HG03139 (cell line): ENCODE results near the gene PMIS2.

Source experiments
- ATAC-seq: cut with Tn5 transposase; IDR thresholded peaks from one replicate; pipeline ENCODE4 v1.9.1; 2021; ENCODE audit not compliant: unreplicated experiment

Gene PMIS2

GRCh38 chr19:35556025-35556590 is 29.9 kb upstream of the PMIS2 start:
- no peak for ATAC-seq

DNA sequence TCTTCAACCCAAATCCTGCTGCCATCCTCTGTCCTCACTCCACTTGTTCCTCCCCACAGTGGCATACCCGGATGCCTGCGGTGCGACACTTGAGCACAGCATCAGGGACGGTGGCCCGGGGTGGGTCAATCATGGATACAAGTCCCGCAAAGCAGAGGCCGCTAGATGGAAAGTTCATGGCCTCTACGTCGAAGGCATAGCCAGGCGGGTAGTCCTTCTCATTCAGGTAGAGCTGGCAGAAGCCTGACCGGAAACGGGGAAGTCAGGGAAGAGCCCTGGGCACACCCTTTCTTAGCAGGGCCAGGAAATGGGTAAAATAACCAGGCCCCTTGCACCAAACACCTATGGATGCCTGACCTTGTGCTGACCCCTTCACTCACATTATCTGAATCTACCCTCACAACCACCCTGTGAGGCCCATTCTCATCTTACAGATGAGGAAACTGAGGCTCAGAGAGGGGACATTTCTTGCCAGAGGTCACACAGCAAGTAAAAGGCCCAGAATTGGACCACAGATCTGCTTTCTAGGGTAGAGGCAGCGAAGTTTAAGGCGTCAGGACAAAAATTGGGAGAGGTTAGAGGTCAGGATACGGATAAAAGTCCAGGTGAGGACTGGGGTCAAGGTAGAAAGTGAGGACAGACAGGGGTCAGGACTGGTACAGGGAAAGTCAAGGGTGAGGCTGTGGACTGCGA is 29.0 kb upstream of the PMIS2 start:
- ATAC-seq = no peak

GRCh38 chr19:35557539-35558399 is 28.2 kb upstream of the PMIS2 start:
- no peak for ATAC-seq

DNA sequence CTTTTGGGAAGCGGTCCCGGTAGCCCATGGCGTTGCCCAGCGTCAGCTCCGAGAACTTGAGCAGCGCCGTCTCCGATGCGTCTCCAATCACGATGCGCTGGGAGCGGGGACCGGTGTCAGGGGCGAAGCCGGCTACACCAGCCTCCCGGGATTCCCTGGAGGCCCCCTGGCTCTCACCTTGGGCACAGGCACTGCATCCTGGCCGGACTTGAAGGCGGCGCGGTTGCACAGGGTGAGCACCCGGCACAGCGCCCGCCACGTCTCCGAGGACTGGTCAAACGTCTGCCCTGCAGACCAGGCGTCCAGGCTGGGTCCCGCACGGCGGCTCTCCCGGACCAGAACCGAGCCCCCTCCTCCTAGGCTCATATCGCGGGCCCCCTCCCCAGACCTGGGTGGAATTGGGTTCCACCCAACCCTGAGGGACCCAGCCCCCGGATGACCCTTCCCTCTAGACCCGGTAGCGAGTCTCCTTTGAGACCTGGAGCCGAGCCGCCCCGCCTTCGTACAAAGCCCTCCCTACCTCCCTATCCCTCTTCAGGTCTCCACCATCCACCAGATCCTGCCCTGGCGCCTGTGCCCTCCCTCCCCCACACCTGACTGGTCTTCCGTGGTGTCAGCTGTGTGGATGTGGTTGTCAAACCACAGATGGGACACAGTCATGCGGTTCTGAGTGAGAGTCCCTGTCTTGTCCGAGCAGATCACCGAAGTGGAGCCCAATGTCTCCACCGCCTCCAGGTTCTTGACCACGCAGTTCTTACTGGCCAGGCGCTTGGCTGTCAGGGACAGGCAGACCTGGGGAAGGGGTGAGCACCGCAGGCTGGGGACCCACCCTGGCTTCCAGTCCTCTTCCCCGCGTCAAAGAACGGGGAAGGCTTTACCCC is 27.3 kb upstream of the PMIS2 start:
- ATAC-seq = no peak

- no peak for ATAC-seq
Measured at GRCh38 chr19:35559281-35559659, 26.7 kb upstream of the PMIS2 start.

GRCh38 chr19:35559781-35560180 is 26.2 kb upstream of the PMIS2 start:
- ATAC-seq = no peak

- ATAC-seq = no peak
Measured at GRCh38 chr19:35560271-35560670, 25.7 kb upstream of the PMIS2 start.

DNA sequence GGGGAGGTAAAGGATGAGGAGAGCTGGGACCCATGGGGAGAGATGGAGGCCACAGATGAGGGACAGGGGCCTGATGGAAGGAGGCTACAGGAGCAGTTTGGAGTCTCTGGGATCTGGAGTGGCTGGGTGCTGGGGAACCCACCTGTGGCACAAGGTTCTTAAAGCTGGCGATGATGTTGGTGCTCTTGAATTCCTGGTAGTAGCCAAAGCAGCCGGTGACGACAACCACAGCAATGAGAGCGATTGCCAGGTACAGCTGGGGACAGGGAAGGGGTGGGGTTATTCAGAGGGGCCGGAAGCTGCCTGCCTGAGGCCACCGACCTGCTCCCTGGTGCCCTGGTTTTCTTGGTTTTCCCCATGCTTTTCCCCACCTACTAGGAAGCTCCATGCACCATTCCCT is 25.3 kb upstream of the PMIS2 start:
- ATAC-seq = no peak

- no peak for ATAC-seq
Measured at GRCh38 chr19:35561436-35561835, 24.5 kb upstream of the PMIS2 start.

DNA sequence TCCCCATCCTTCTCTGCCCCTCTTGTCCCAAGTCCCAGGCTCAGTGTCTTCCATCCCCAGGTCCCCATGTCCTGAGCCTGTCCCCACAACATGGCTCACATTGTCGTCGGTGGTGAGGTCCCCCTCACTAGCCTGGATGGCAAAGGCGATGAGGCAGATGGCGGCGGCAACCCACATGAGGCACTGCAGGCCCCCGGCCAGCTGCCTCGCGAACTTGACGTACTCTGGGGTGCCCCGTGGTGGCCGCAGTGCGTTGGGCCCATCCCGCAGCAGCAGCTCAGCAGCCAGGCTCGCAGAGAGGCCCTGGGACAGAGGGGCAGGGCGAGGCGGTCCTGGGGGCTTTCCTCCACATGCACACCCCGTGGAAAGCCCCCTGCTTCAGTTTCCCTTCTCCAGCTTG is 23.6 kb upstream of the PMIS2 start:
- ATAC-seq = no peak

GRCh38 chr19:35562776-35563175 is 23.2 kb upstream of the PMIS2 start:
- ATAC-seq = no peak

- no peak for ATAC-seq
Measured at GRCh38 chr19:35563207-35563829, 22.7 kb upstream of the PMIS2 start, which contains the start of gene ATP4A. ATP4A (minus strand) TSS chr19:35563658; CDS start chr19:35563629, 29 bp downstream.

DNA sequence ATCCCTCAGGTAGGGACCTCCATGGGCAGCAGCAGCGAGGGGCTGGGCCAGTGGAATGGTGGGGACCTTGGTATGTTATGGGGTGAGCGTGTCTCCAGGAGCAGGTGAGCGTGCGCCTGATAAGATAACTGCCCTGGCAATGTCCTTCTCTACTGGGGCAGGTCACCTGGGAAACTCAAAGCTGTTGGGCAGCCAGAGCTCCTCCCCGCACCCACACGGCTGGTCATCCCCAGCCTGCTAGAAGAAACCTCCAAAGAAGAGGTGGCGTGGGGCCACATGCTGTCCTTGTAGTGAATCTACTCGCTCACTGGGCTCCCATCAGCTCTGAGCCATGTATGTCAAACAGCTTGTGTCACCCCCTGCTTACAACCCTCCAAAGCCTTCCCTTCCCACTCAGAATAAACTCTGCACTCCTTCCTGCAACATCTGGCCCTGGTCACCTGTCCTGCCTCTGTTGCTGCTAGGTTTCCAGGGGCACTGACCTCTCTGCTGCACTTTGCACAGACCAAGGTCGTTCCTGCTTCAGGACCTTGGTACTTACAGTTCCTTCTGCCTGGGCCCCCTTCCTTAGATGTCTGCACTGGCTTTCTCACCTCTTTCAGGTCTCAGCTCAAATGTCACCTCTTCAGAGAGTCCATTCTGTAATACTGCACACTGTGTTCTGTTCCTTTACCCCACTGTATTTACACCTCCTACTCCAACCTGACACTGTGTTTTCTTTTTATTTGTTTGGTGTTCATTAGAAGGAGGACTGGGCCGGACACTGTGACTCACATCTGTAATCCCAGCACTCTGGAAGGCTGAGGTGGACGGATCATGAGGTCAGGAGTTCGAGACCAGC is 20.7 kb upstream of the PMIS2 start:
- no peak for ATAC-seq

DNA sequence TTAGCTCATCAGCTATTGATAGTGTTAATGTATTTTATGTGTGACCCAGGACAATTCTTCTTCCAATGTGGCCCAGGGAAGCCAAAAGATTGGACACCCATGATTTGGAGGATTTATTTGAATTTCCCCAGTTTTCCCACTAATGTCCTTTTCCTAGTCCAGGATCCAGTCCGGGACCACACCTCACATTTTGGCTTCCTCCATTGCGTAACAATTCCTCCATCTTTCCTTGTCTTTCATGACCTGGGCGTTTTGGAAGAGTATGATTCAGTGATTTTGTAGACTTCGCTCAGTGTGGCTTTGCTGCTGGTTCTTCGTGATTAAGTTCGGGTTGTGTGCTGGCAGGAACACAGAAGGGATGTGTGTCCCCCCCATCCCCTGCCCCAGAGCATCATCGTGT is 19.2 kb upstream of the PMIS2 start:
- no peak for ATAC-seq

DNA sequence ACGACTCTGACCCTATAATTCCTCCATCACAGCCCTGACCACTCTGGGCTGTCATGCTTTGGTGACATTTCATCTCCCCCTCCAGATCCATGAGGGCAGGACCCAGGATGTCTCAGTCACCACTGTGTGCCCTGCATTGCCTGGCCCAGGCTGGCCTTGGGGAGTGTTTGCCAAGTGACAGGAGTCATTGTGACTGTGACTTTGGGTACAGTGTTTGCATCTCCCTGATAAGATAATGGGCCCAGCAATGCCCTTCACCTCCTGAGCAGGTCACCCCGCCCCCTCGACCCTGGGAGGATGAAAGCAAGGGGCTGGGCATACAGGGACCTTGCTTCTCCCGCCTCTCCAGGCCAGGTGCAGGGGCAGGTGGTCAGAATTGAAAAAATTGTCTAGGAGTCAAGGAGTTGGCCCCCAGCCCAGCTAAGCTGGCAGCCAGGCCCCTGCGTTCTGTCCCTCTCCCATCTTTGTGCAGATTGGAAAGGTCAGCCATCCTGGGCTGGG is 16.6 kb upstream of the PMIS2 start:
- ATAC-seq = no peak

- no peak for ATAC-seq
Measured at GRCh38 chr19:35571406-35571965, 14.5 kb upstream of the PMIS2 start.

DNA sequence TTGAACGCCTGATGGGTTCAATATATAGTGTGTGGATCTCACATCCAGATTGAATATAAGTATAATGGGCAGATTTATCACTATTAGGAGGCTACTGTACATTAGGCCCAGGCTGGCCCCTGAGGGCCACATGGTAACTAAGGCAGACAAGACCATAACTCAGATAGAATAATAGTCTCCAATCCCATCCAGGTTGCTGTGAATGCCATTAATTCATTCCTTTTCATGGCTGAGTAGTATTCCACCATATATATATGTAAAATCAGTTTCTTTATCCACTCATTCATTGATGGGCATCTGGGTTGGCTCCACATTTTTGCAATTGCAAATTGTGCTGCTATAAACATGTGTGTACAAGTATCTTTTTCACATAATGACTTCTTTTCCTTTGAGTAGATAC is 8.1 kb upstream of the PMIS2 start:
- no peak for ATAC-seq

DNA sequence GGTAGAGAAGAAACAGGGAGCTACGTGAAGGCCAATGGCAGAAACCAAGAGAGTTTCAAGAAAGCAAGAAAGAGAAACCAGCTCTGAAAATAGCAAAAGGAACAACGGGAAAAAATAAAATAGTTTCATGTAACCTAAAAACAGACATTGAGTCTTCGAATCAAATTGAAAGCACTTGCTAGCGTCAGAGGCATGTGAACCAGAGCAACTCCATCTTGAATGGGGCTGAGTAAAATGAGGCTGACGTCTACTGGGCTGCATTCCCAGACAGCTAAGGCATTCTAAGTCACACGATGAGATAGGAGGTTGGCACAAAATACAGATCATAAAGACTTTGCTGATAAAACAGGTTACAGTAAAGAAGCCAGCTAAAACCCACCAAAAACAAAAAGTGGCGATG is 7.3 kb upstream of the PMIS2 start:
- no peak for ATAC-seq

GRCh38 chr19:35582760-35583159 is 3.2 kb upstream of the PMIS2 start:
- no peak for ATAC-seq
